Astrocyte (in vitro differentiated cells and primary cell): ENCODE measurements around the gene DNM1. TPM values are rescaled to one million over a fixed set of nuclear protein-coding genes. Genes with fewer than 3 reads are reported as not detected.

Experiments
- DNase-seq: peaks from one replicate; pipeline ENCODE4 v3.0.0-alpha.2; 2010; ENCODE audit warnings: low read depth
- FAIRE-seq: peaks from 2 replicates; lab custom pipeline; 2011; peaks lifted over from hg19 to GRCh38; lab: Jason Lieb, UNC
- H2AFZ ChIP-seq: 2 replicates; pipeline ENCODE4 v1.6.0; 2012; ENCODE audit warnings: low read depth, low read length, inconsistent platforms
- H3K27ac ChIP-seq: 2 replicates; pipeline ENCODE4 v1.5.1; 2011; ENCODE audit warnings: low read depth, low read length, inconsistent platforms
- H3K27me3 ChIP-seq: 2 replicates; pipeline ENCODE4 v1.6.0; 2011; ENCODE audit warnings: low read length, inconsistent platforms; ENCODE audit not compliant: insufficient read depth
- H3K36me3 ChIP-seq: 2 replicates; pipeline ENCODE4 v1.5.1; 2011; ENCODE audit warnings: low read length, inconsistent platforms; ENCODE audit not compliant: insufficient read depth
- H3K4me1 ChIP-seq: 2 replicates; pipeline ENCODE4 v1.5.1; 2011; ENCODE audit warnings: low read length, inconsistent platforms; ENCODE audit not compliant: insufficient read depth
- H3K4me2 ChIP-seq: 2 replicates; pipeline ENCODE4 v1.6.0; 2012; ENCODE audit warnings: low read length, inconsistent platforms
- H3K4me3 ChIP-seq: 2 replicates; pipeline ENCODE4 v1.5.1; 2011; ENCODE audit warnings: low read depth, mild to moderate bottlenecking, low read length, inconsistent platforms; ENCODE audit not compliant: insufficient read depth
- H3K79me2 ChIP-seq: 2 replicates; pipeline ENCODE4 v1.6.0; 2012; ENCODE audit warnings: mild to moderate bottlenecking, low read length, inconsistent platforms; ENCODE audit not compliant: insufficient read depth
- H3K9ac ChIP-seq: 2 replicates; pipeline ENCODE4 v1.6.0; 2012; ENCODE audit warnings: mild to moderate bottlenecking, low read length, inconsistent platforms
- H3K9me3 ChIP-seq: 2 replicates; pipeline ENCODE4 v1.5.1; 2012; ENCODE audit warnings: low read depth, mild to moderate bottlenecking, low read length, inconsistent platforms; ENCODE audit not compliant: insufficient read depth
- H4K20me1 ChIP-seq: 2 replicates; pipeline ENCODE4 v1.6.0; 2012; ENCODE audit warnings: low read length, inconsistent platforms; ENCODE audit not compliant: insufficient read depth
- H3K27ac Mint-ChIP-seq: one replicate; pipeline ENCODE4 v1.8.0; 2021; ENCODE audit warnings: mild to moderate bottlenecking, mixed read lengths; ENCODE audit not compliant: unreplicated experiment
- H3K27me3 Mint-ChIP-seq: one replicate; pipeline ENCODE4 v1.8.0; 2021; ENCODE audit warnings: low read depth, mixed read lengths; ENCODE audit not compliant: unreplicated experiment
- H3K36me3 Mint-ChIP-seq: one replicate; pipeline ENCODE4 v1.8.0; 2021; ENCODE audit warnings: low read depth, mixed read lengths; ENCODE audit not compliant: unreplicated experiment
- H3K4me1 Mint-ChIP-seq: one replicate; pipeline ENCODE4 v1.8.0; 2021; ENCODE audit warnings: low read depth, mixed read lengths; ENCODE audit not compliant: unreplicated experiment
- H3K4me3 Mint-ChIP-seq: one replicate; pipeline ENCODE4 v1.8.0; 2021; ENCODE audit warnings: mild to moderate bottlenecking, moderate library complexity, mixed read lengths; ENCODE audit not compliant: unreplicated experiment
- H3K9me3 Mint-ChIP-seq: one replicate; pipeline ENCODE4 v1.8.0; 2021; ENCODE audit warnings: mild to moderate bottlenecking, mixed read lengths; ENCODE audit not compliant: unreplicated experiment
- EZH2 ChIP-seq: IDR thresholded peaks from 2 replicates; pipeline ENCODE4 v1.6.1; 2012; ENCODE audit warnings: mild to moderate bottlenecking, low read length, inconsistent platforms; ENCODE audit not compliant: insufficient read depth
- total RNA-seq: library from RNA; stranded (reverse); gene quantifications from 2 replicates; pipeline ENCODE4 v1.2.1, GENCODE V29; 2021
- TF ChIP-seq, protein P1 (sequence below): IDR thresholded peaks from 2 replicates; pipeline ENCODE4 v1.5.1; 2011; ENCODE audit warnings: low read depth, mild to moderate bottlenecking, inconsistent platforms, low read length, moderate library complexity; ENCODE audit not compliant: insufficient read depth

DNM1 gene
- total RNA-seq, 1 donor from 2014 or later: 29.7 TPM

GRCh38 chr9:128247226-128247803 lies 44.1 kb downstream of the DNM1 start:
- peaks cover 15% of the 10 kb centered on the region for H3K36me3 Mint-ChIP-seq
- Histone ChIP-seq H2AFZ (no peak overlapping the region), H3K4me3 (no peak overlapping the region), H3K9ac (no peak overlapping the region), H4K20me1 (peaks cover 7% of the 10 kb centered on the region), H3K4me1 (peaks cover 38% of the 10 kb centered on the region), H3K36me3 (no peaks in the 10 kb centered on the region), H3K27me3 (no peaks in the 10 kb centered on the region), H3K9me3 (no peaks in the 10 kb centered on the region), H3K27ac (no peak overlapping the region), H3K4me2 (no peak overlapping the region), H3K79me2 (peaks cover 3% of the 10 kb centered on the region)
- no peak overlapping the region for H3K4me3 Mint-ChIP-seq
- DNase-seq (no peak), FAIRE-seq (no peak)
- TF ChIP-seq, protein P1, sequence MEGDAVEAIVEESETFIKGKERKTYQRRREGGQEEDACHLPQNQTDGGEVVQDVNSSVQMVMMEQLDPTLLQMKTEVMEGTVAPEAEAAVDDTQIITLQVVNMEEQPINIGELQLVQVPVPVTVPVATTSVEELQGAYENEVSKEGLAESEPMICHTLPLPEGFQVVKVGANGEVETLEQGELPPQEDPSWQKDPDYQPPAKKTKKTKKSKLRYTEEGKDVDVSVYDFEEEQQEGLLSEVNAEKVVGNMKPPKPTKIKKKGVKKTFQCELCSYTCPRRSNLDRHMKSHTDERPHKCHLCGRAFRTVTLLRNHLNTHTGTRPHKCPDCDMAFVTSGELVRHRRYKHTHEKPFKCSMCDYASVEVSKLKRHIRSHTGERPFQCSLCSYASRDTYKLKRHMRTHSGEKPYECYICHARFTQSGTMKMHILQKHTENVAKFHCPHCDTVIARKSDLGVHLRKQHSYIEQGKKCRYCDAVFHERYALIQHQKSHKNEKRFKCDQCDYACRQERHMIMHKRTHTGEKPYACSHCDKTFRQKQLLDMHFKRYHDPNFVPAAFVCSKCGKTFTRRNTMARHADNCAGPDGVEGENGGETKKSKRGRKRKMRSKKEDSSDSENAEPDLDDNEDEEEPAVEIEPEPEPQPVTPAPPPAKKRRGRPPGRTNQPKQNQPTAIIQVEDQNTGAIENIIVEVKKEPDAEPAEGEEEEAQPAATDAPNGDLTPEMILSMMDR: no peak
- no peak for TF ChIP-seq EZH2
- no peaks in the 10 kb centered on the region for H3K9me3 Mint-ChIP-seq
- peak overlapping the region; percentile 34 for H3K27ac Mint-ChIP-seq
- no peaks in the 10 kb centered on the region for H3K27me3 Mint-ChIP-seq
- H3K4me1 Mint-ChIP-seq: peaks cover 21% of the 10 kb centered on the region

DNA sequence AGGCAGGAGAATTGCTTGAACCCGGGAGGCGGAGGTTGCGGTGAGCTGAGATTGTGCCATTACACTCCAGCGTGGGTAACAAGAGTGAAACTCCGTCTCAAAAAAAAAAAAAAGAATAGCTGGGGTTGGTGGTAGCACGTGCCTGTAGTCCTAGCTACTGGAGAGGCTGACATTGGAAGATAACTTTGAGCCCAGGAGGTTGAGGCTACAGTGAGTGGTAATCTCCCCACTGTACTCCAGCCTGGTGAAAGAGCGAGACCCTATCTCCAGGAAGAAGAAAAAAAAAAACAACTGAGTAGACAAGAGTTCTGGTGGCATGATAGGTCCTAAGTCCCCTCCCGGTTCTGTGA lies 46.4 kb downstream of the DNM1 start:
- Mint-ChIP-seq H3K4me1 (peaks cover 18% of the 10 kb centered on the region), H3K36me3 (peaks cover 18% of the 10 kb centered on the region), H3K9me3 (no peaks in the 10 kb centered on the region), H3K4me3 (peak overlapping the region; percentile 62), H3K27ac (peak overlapping the region; percentile 70), H3K27me3 (no peaks in the 10 kb centered on the region)
- Histone ChIP-seq H3K4me1 (peaks cover 24% of the 10 kb centered on the region), H3K4me2 (no peak overlapping the region), H3K79me2 (peaks cover 3% of the 10 kb centered on the region), H3K36me3 (no peaks in the 10 kb centered on the region), H3K27ac (no peak overlapping the region), H3K9me3 (no peaks in the 10 kb centered on the region), H3K9ac (no peak overlapping the region), H3K27me3 (no peaks in the 10 kb centered on the region), H4K20me1 (peaks cover 16% of the 10 kb centered on the region), H2AFZ (no peak overlapping the region), H3K4me3 (no peak overlapping the region)
- TF ChIP-seq, protein P1: no peak
- no peak for TF ChIP-seq EZH2
- no peak for DNase-seq
- no peak for FAIRE-seq

- peaks cover 18% of the 10 kb centered on the region for H3K36me3 Mint-ChIP-seq
- Histone ChIP-seq H3K27ac (no peak overlapping the region), H3K36me3 (no peaks in the 10 kb centered on the region), H3K27me3 (no peaks in the 10 kb centered on the region), H3K9ac (peak overlapping the region; percentile 43), H3K4me3 (peak overlapping the region; percentile 51), H4K20me1 (peaks cover 19% of the 10 kb centered on the region), H3K4me2 (peak overlapping the region; percentile 79), H3K4me1 (peaks cover 23% of the 10 kb centered on the region), H3K9me3 (no peaks in the 10 kb centered on the region), H2AFZ (no peak overlapping the region), H3K79me2 (peaks cover 3% of the 10 kb centered on the region)
- DNase-seq (peak; percentile 16), FAIRE-seq (no peak)
- peaks cover 20% of the 10 kb centered on the region for H3K4me1 Mint-ChIP-seq
- H3K4me3 Mint-ChIP-seq: peak overlapping the region; percentile 62
- H3K27me3 Mint-ChIP-seq: no peaks in the 10 kb centered on the region
- H3K27ac Mint-ChIP-seq: peak overlapping the region; percentile 70
- TF ChIP-seq, protein P1: no peak
- no peak for TF ChIP-seq EZH2
- no peaks in the 10 kb centered on the region for H3K9me3 Mint-ChIP-seq
Measured at GRCh38 chr9:128249908-128250838, 47.0 kb downstream of the DNM1 start.
